Transverse colon (tissue), 4 donors: Measurements from ENCODE around the gene SBNO2.
A peak's percentile ranks its signal among the peaks of the same experiment; 100 is the strongest.

Experiments
- POLR2A ChIP-seq: fragments of 450-650 bp; IDR thresholded peaks from one replicate; pipeline ENCODE4 v1.6.1; 2016; ENCODE audit warnings: antibody characterized with exemption, mild to moderate bottlenecking, moderate library complexity
- POLR2AphosphoS5 ChIP-seq, 3 donors: sonication (generic); formaldehyde crosslinking; IDR thresholded peaks; one replicate each; pipeline ENCODE4 v1.6.1; 2016; ENCODE audit warnings: antibody characterized with exemption in 3 of 3
- TF ChIP-seq, protein P1 (sequence below), 5 experiments: fragments of 200-600 bp in 3 of 5; fragments of 450-650 bp in 2 of 5; sonication (generic) in 3 of 5; IDR thresholded peaks; 1 replicate in 2 of 5; 2 replicates in 3 of 5; pipeline ENCODE4 v1.5.1; 2016 to 2017; ENCODE audit warnings: antibody characterized with exemption in 5 of 5, inconsistent platforms in 3 of 5, mild to moderate bottlenecking in 2 of 5, moderate library complexity in 1 of 5

DNA sequence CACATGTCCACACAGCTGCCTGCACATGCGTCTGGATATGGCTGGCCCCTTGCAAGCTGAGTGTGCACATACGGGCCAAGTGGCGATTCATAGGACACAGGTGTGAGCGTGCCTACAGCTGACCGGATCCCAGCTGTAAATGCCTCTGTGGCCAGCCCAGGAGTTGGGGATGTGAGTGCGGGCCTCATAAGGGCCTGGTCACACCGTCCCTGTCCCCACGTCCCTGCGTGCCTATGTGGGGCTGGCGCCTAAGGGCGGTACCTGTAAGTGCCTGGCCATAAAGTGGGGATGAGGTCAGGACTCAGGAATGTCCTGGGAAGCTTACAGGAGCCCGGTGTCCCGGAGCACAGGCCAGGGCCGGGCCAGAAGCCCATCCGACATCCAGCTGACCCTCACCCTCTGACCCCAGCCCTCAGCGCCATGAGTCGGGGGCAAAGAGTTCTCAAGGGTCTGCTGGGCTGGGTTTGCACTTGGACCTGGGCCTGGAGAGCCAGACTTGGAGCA, 108.4 kb downstream of the SBNO2 start:
- TF ChIP-seq, protein P1, sequence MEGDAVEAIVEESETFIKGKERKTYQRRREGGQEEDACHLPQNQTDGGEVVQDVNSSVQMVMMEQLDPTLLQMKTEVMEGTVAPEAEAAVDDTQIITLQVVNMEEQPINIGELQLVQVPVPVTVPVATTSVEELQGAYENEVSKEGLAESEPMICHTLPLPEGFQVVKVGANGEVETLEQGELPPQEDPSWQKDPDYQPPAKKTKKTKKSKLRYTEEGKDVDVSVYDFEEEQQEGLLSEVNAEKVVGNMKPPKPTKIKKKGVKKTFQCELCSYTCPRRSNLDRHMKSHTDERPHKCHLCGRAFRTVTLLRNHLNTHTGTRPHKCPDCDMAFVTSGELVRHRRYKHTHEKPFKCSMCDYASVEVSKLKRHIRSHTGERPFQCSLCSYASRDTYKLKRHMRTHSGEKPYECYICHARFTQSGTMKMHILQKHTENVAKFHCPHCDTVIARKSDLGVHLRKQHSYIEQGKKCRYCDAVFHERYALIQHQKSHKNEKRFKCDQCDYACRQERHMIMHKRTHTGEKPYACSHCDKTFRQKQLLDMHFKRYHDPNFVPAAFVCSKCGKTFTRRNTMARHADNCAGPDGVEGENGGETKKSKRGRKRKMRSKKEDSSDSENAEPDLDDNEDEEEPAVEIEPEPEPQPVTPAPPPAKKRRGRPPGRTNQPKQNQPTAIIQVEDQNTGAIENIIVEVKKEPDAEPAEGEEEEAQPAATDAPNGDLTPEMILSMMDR (IDR thresholded peaks at IDR 0.05): no peak
- TF ChIP-seq POLR2A (peak; percentile 39), POLR2AphosphoS5 (IDR thresholded peaks at IDR 0.05) (peak in 2 of 3 donors; percentile 55 to 68)
